Psoas muscle (tissue), 8 donors: ENCODE measurements around the gene HTR6. TPM values are rescaled to one million over a fixed set of nuclear protein-coding genes. Genes with fewer than 3 reads are reported as not detected.
A peak's percentile ranks its signal among the peaks of the same experiment; 100 is the strongest.

Source experiments
- ATAC-seq, 4 donors: fragments of 200-7000 bp; cut with Tn5 transposase; one replicate each; pipeline ENCODE4 v1.9.1; 2020; ENCODE audit warnings: moderate library complexity in 3 of 4, mild to moderate bottlenecking in 2 of 4
- DNase-seq, 2 donors: peaks; one replicate each; pipeline ENCODE4 v3.0.0-alpha.2; 2020
- H3K27ac ChIP-seq: fragments of 200-600 bp; one replicate; pipeline ENCODE4 v1.8.0; 2022
- H3K27me3 ChIP-seq, 3 donors: fragments of 200-600 bp in 1 of 3; one replicate each; pipeline versions ENCODE4 v1.6.1 to v1.8.0; 2013 to 2022; ENCODE audit warnings: low read length in 2 of 3, mild to moderate bottlenecking in 2 of 3, moderate library complexity in 1 of 3; ENCODE audit not compliant: insufficient read depth in 3 of 3
- H3K36me3 ChIP-seq, 2 donors: fragments of 200-600 bp in 1 of 2; one replicate each; pipeline versions ENCODE4 v1.6.1 to v1.8.0; 2013 to 2022; ENCODE audit warnings: low read depth in 1 of 2, mild to moderate bottlenecking in 1 of 2, moderate library complexity in 1 of 2; ENCODE audit not compliant: insufficient read depth in 1 of 2
- H3K4me1 ChIP-seq: fragments of 200-600 bp; one replicate; pipeline ENCODE4 v1.8.0; 2022
- H3K4me3 ChIP-seq: fragments of 200-600 bp; one replicate; pipeline ENCODE4 v1.8.0; 2022; ENCODE audit warnings: mild to moderate bottlenecking
- H3K9me3 ChIP-seq: fragments of 200-600 bp; one replicate; pipeline ENCODE4 v1.8.0; 2022
- CTCF ChIP-seq: fragments of 200-600 bp; IDR thresholded peaks from one replicate; pipeline ENCODE4 v1.8.0; 2022; ENCODE audit warnings: antibody characterized with exemption
- WGBS, 3 donors: extraction: QIAGEN DNeasy Blood & Tissue Kit; methylation state at CpG; one replicate each; pipeline versions ENCODE4 v1.1.6 to v1.1.7; 2013; 5-methylcytosine and 5-hydroxymethylcytosine counted together
- intact Hi-C, 2 donors: fragments of 100-400 bp; cut with DNase I; formaldehyde crosslinking; loops; one replicate each; pipeline versions ENCODE4 v1.11.0 to v1.14.2; 2022
- polyA plus RNA-seq, 3 donors: library from polyadenylated mRNA; stranded (reverse); fragments of 200-250 nt; gene quantifications; one replicate each; pipeline ENCODE4 v1.2.3, GENCODE V29; 2013
- total RNA-seq, 4 donors: library from RNA; stranded (reverse); fragmentation: NEBNext Ultra II Directional in 2 of 4; extraction: Animal tissue kit (Norgen Biotek cat#: 25700) in 2 of 4; gene quantifications; one replicate each; pipeline versions ENCODE4 v1.2.1 to v1.2.4, GENCODE V29; 2021 to 2023
- donor health status: healthy with polysubstance abuse.
- donor health status: DM: no; HTN: no; CAD: no; lungs with moderate emphysema.
- donor health status: Bipolar disorder and iron deficiency.
- donor health status: healthy.
- donor health status: DM: yes; HTN: yes; CAD: no.
- donor health status: DM: no; HTN: no; CAD: no.
- donor health status: DM: no; HTN: no; CAD: no.
- donor health status: DM: yes; HTN: yes; CAD: no.

The HTR6 gene
- total and polyA plus RNA-seq, 7 donors, result not detected

GRCh38 chr1:19648239-19648638, 16.4 kb upstream of the HTR6 start:
- H3K27ac ChIP-seq, result peak overlapping the region; percentile 23
- no peaks in the 10 kb centered on the region for H3K36me3 ChIP-seq
- H3K27me3 ChIP-seq, result peaks cover 0 to 8% (median 7%) of the 10 kb centered on the region in 3 donors
- no peaks in the 10 kb centered on the region for H3K9me3 ChIP-seq
- 58 to 71% (median 59%) methylated on average over 14 of the region's 14 CpGs for WGBS, 3 donors
- DNase-seq, result no peak
- H3K4me1 ChIP-seq, result peaks cover 17% of the 10 kb centered on the region
- no peak for TF ChIP-seq CTCF
- ATAC-seq, result no peak
- H3K4me3 ChIP-seq, result no peak overlapping the region
- intact Hi-C loops, result loop anchor here in 1 of 2 donors (2.0 kb wide), 1 partner anchor 255 kb away; no protein-coding TSS in a partner anchor

- DNase-seq (peak in 1 of 2 donors; percentile 31), ATAC-seq (no peak)
- Histone ChIP-seq H3K27me3 (peaks cover 0 to 8% (median 5%) of the 10 kb centered on the region in 3 donors), H3K36me3 (no peaks in the 10 kb centered on the region), H3K9me3 (no peaks in the 10 kb centered on the region), H3K27ac (peak overlapping the region; percentile 23), H3K4me1 (peaks cover 14% of the 10 kb centered on the region), H3K4me3 (no peak overlapping the region)
- 34 to 58% (median 54%) methylated on average over 11 of the region's 11 CpGs for WGBS, 3 donors
- intact Hi-C loops, result loop anchor here in 1 of 2 donors (2.0 kb wide), 1 partner anchor 256 kb away; no protein-coding TSS in a partner anchor
- no peak for TF ChIP-seq CTCF
These were observed 16.0 kb upstream of the HTR6 start for GRCh38 chr1:19648689-19649088.

- 38 to 44% (median 44%) methylated on average over 12 of the region's 12 CpGs for WGBS, 3 donors
- H3K9me3 ChIP-seq, result no peaks in the 10 kb centered on the region
- peaks cover 13% of the 10 kb centered on the region for H3K4me1 ChIP-seq
These were observed 14.1 kb upstream of the HTR6 start for GRCh38 chr1:19650416-19651140.

GRCh38 chr1:19651141-19651737, 13.4 kb upstream of the HTR6 start:
- WGBS, 3 donors, result 17 to 22% (median 18%) methylated on average over 11 of the region's 11 CpGs
- H3K4me3 ChIP-seq, result peak overlapping the region; percentile 18
- no peaks in the 10 kb centered on the region for H3K27me3 ChIP-seq
- no peaks in the 10 kb centered on the region for H3K36me3 ChIP-seq
- no peaks in the 10 kb centered on the region for H3K9me3 ChIP-seq
- peaks cover 13% of the 10 kb centered on the region for H3K4me1 ChIP-seq
- ATAC-seq (peak; percentile 81 to 89 (median 86)), DNase-seq (peak; percentile 61 to 79)
- peak; percentile 73 for TF ChIP-seq CTCF
- H3K27ac ChIP-seq, result peak overlapping the region; percentile 53
- intact Hi-C loops, result loop anchor here (1.0 to 10.0 kb wide), 4 partner anchors 166 to 396 kb away; partner anchors contain the start of genes CAPZB (in 1 of the 2), EMC1 (in 1 of the 2) and MRTO4 (in 1 of the 2)

More at GRCh38 chr1:19650416-19651140, 14.1 kb upstream of the HTR6 start:
- ATAC-seq (peak in 1 of 4 donors; percentile 18), DNase-seq (no peak)
- intact Hi-C loops, result loop anchor here (1.0 to 10.0 kb wide), 4 partner anchors 165 to 396 kb away; partner anchors contain the start of genes CAPZB (in 1 of the 2), EMC1 (in 1 of the 2) and MRTO4 (in 1 of the 2)
- Histone ChIP-seq H3K27me3 (no peaks in the 10 kb centered on the region), H3K4me3 (peak overlapping the region; percentile 18), H3K36me3 (no peaks in the 10 kb centered on the region), H3K27ac (peak overlapping the region; percentile 53)
- TF ChIP-seq CTCF, result no peak
